ENCODE data around the gene HMOX1.

The HMOX1 gene, protein sequence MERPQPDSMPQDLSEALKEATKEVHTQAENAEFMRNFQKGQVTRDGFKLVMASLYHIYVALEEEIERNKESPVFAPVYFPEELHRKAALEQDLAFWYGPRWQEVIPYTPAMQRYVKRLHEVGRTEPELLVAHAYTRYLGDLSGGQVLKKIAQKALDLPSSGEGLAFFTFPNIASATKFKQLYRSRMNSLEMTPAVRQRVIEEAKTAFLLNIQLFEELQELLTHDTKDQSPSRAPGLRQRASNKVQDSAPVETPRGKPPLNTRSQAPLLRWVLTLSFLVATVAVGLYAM

DNA sequence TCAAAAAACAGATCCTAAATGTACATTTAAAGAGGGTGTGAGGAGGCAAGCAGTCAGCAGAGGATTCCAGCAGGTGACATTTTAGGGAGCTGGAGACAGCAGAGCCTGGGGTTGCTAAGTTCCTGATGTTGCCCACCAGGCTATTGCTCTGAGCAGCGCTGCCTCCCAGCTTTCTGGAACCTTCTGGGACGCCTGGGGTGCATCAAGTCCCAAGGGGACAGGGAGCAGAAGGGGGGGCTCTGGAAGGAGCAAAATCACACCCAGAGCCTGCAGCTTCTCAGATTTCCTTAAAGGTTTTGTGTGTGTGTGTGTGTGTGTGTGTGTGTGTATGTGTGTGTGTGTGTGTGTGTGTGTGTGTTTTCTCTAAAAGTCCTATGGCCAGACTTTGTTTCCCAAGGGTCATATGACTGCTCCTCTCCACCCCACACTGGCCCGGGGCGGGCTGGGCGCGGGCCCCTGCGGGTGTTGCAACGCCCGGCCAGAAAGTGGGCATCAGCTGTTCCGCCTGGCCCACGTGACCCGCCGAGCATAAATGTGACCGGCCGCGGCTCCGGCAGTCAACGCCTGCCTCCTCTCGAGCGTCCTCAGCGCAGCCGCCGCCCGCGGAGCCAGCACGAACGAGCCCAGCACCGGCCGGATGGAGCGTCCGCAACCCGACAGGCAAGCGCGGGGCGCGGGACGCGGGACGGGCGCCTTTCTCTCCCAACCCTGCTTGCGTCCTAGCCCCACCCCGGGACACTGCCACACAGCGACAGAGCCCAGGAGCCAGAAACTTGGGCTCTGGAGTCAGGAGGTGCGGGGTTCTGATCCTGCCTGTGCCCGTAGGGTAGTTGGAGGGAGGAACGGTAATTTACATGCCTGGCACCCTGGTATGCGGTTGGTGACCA is at the start of gene HMOX1:
Gene HMOX1, plus strand, starts transcription at position 560 of the 887 bp plus-strand sequence. Its CDS starts 78 bp downstream, at position 638.
- DNase-seq: peak; percentile 30 to 91 (median 73)

DNA sequence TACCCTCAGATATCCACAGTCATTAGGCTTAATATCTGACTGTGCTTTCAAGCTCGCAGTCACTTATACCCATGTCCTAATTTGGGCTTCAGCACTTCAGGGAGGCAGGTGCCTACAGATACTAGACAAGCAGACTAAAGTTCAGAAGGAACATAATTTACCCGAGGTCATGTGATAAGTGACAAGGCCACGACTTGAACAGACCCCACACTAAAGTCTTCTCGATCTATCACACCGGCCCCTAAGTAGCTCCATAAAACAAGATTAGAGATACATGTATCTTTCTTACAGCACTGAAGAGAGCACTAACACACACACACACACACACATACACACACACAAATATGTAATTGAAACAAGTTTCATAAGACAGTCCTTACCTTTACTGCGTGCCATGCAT is 48.6 kb upstream of the HMOX1 start:
- DNase-seq: no peak

DNA sequence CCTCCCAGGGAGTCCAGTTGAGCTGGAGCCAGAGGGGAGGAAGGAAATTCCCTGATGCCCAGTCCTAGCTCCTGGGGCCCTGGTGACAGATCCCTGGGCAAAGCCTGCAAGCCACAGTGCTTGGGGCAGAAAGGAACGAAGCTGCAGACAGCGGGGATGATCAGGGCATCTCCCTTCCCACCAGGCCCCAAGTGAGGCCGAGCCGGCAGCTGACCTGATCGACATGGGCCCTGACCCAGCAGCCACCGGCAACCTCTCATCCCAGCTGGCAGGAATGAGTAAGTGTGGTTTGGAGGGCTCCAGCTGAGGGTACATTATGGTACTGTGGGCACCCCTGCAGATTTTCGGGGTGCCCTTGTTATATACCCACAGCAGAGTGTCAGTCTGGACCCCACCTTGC is 47.7 kb upstream of the HMOX1 start:
- DNase-seq: no peak

DNA sequence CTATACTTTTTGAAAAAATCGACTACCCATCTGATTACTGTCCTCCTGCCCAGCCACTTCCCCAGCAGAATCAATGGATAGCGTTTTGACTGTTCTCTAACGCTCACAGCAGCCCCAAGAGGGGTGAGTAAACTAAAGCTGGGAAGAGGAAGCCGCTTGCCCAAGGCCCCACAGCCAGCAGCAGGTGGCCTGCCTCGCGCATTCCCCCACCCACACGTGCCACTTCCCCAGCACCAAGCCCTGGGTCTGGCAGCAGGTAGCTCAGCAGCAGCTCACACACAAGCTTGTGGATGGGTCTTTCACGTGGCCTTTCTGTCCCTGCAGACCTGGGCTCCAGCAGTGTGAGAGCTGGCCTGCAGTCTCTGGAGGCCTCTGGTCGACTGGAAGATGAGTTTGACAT is 46.9 kb upstream of the HMOX1 start:
- no peak for DNase-seq

DNA sequence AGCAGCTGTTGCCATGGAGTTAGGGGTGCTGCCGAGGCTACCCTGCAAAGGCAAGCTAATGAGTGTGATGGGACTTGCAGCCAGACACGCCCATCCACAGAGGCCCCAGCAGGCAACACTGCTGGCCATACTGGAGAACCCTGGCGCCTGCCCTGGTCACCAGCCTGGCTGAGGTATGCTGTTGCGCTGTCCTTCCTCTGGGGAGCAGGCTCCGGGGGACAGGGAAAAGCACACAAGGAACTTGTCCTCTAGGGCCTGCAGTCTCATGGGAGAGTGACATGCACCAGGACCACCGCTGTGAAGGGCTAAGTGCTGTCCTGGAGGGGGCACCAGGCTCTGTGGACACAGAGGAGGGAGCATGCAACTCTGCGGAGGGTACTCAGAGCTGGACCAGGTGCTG is 45.4 kb upstream of the HMOX1 start:
- no peak for DNase-seq

DNA sequence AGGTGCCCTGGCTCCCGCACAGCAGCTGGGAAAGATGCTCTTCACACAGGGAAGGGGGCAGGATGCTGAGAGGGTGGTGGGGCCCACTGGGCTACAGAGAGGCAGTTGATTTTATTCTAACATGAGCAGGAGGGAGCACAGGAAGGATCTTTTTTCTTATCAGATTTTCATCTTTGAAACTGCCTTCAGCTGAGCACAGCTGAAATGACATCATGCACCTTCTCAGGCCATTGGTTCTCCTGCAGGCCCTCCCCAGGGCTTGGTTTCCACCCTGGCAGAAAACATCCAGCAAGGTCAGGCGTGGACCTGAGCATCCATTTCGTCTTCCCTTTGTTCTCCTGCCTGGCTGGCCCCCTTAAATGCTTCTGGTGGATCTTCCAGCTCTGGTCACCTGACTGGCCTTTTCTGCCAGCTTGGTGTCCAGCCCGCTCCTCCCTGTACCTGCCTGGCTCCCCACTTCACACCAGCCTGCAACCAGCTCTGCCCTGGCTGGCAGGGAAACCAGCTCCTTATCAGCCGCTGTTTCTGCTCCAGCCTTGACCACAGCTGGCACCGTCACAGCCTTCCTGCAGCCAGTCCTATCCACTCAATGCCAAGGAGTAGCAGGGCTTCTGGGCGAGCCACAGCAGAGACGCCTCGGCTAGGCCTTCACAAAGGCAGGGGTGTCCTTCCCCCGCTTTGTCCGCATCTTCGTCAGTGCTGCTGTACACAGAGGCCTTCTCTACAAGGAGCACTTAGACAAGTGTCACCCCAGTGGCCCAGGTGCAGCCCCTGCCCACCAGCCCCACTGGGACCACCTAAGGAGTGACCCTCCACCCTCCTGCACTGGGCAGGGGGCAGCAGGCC is 44.7 kb upstream of the HMOX1 start:
- DNase-seq: no peak

DNA sequence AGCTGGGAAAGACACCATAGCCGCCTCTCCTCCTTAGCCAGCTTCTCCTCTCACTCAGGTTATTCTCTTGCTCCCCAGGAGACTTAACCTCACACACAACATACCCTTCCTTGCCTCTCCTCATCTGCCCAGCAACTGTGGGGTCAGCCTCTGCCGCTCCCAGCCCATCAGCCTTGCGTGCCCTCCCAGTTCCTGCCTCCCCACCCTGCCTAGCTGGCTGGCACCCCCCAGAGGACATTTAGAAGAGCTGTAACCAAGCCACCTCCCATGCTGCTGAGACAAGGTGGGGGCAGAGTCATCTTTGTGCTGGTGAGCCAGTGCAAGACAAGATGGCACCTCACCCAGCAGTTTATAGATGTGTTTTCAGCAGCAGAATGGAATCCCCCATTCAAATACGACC is 43.0 kb upstream of the HMOX1 start:
- DNase-seq: no peak

DNA sequence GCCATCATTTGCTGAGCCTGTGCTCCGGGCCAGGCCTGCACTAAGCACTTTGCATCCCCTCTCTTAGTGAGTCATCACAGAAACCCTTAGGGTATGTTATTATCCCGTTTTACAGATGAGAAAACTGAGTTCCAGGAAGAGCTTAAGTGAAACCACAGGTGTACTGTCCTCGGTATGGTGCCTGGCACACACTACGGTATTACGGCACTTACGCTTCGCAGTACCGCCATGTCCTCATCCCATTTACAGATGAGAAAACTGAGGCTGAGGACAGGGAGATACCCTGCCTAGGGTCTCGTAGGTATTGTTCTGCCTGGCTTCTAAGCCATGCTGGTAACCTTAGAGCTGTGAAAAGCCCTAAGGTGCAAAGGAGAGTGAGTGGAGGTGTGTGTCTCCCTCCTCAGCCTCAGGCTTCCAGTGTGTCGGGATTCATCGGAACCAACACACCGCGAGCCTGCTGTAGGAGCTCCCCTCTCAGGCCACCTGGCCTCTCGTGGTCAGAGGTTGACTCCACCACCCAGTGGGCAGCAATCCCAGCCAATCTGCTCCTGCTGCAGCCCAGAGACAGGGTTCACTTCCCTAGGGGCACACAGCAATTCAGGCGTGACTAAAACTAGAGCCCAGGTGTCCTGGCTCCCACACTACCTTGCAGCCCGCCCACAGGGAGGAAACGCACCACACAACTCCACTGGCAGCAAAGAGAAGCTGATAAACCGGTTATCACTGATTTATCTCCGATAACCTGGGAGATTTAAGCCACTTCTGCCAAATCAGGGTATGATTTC is 39.6 kb upstream of the HMOX1 start:
- DNase-seq: no peak

DNA sequence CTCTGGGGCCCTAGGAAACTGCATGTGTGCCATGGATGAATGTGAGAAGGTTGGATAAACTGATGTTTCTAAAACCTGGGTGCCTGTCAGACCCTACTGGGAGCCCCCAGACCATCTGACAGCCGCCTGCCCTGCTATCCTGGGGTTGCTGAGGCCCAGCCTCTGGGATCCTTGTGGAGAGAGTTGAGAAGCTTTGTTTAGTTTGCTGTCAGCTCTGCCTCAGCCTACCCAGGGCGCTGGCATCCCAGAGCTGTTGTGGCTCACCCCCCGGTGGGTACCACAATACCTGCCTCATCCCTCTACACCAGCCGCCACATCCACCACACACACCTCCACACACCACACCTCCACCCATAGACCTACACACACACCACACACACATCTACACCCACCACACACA is 38.5 kb upstream of the HMOX1 start:
- no peak for DNase-seq

DNA sequence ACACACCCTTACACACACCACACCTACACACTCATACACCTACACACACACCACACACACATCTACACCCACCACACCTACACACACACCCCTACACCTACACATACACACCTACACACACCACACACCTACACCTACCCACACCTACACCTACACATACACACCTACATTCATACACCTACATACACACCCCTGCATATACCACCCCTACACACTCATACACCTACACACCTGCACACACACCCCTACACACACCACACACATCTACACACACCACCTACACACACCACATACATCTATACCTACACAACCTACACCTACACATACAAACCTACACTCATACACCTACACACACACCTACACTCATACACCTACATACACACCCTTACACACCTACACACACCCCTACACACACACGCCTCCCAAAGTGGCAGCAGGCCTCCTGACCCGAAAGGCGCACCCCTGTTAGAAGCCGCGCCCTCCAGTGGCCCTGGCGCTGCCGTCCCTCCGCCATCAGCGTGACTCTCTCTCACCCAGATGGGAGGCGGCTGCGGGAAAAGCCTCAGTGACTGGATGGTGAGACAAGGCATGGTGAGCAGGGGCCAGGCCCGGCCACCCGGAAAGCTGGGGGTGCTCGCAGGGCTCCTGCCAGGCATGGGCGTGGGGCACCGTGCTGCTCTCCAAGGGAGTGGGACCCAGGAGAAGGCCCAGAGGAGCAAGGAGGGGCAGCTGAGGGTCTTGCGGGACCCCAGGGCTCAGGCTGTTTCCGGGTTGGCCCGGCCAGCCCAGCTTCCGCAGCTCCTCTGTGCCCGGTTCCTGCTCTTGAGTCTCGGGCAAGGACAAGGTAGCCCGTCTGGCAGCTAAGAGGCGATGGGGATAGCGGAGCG is 37.0 kb upstream of the HMOX1 start:
- peak in 1 of 56 donors; percentile 19 for DNase-seq

DNA sequence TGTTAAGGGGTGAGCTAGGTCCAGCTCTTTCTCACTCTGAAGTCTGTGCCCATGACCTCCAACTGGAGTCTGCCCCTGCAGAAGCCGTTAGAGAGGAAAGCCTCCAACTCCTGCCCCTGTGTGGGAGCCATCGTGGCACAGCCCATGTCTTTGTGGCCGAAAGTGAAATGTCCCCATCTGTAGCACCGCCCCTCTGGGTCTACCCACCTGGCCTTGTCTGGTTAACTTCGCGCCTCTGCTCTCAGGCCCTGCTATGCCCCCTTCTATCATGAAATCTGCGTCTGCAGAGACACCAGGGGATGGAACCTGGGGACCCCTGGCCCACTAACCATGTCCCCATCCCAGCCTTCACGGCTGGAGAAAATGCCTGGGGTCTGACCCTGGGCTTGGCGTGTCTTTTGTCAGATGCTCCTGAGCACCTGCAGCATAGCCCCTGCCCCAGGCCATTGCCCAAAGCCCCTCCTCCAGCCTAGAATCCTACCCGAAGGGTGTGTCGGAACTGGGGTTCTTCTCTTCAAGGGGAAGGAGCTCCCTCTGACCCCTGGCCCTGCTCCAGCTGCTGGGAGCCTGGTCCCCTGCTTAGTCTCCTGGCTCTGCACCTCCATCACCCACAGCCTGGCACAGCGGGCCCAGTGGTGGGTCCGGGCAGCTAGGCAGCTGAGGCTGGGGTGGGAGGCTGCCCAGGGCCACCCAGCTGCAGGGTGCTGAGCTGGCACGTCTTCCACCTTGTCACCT is 35.8 kb upstream of the HMOX1 start:
- DNase-seq: no peak

DNA sequence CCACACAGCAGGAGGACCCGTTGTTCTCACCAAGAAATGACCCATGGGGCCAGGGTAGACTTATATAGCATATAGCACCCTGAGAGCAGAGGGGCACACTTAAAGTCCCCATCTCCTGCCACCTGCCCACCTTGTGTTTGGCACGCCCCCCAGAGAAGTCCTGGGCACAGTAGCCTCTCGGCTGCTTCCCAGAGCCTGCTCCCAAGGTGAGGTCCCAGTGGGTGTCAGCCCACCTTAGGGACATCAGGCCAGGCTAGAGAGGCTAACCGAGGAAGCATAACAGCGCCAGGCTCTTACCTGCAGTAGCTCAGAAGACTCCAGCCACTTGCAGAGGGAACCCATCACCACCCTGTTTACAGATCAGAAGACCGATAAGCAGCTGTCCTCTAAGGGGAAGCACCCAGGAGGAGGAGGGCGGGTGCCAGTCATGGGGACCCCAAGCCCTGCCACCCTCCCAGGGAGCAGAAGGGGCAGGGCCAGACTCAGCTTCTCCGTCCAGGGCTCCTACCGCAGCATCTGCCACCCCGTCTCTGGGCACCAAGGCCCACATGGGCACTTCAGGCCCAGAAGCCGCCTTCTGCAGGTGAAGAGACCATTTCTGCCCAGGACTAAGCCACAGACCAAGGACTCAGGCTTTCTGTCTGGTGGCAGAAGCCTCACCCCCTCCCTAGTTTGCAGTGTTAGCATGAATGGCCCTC is 34.9 kb upstream of the HMOX1 start:
- no peak for DNase-seq

DNA sequence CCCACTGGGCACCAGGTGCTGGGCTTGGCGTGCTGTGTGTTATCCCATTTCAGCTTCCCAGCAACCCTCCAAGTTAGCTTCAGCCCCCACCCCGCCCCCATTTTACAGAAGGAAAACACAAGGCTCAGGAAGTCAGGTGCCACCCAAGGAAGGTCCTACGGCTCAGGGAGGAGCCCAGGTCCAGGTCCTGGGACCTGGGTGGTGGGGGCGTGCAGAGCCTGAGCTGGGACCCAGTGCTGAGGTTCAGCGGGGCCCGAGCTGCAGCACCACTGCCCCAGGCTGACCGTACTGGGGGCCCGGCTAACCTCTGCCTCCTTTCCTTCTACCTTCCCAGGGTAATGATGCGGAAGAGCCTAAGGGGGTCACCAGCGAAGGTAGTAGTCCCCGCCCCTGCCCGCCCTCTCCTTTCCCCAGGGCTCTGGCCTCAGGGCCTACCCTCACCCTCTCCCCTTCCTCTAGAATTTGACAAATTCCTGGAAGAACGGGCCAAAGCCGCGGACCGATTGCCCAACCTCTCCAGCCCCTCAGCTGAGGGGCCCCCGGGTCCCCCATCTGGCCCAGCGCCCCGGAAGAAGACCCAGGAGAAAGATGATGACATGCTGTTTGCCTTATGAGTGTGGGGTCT is 34.2 kb upstream of the HMOX1 start:
- DNase-seq: no peak

DNA sequence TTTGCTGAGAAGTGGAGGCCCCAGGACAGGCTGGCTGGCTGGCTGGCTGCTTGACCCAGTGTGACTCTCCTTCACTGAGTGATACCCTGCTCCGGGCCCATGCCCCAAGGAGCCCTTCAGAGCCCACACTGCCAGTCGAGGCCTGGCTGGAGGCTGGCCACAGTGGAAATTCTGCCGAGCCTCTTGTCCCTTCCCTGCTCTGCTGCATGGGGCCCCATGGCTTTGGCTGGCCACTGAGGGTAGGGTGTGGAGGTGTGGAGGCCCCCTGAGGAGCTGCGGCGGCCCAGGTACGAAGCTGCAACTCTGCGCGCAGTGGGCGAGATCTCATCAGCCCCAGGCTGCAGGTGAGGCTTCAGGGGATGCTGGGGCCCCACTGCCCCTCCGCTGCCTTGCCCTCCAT is 33.4 kb upstream of the HMOX1 start:
- no peak for DNase-seq

DNA sequence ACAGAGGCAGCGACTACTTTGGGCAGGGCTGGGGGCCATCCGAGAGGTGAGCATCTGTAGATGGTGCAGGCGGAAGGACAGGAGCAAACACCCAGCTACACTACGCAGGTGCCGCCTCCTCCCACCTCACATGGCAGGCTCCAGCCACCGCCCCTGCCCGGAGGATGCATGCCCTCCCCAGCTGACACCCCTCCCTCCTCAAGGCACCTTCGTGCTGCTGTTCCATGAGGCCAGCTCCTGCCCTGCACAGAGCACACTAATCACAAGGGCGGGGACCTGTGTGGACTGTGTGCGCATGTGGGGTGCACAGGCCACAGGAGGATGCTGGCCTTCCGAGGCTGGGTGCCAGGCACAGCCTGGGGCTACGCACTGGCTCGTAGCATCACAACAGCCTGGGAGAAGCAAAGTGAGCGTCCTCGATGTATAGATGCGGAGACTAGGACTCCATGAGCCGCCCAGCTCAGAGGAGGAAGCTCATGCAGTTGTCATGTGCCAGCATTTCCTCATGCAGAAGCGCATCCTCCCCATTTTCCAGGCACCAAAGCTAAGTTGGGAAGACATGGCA is 32.8 kb upstream of the HMOX1 start:
- no peak for DNase-seq

DNA sequence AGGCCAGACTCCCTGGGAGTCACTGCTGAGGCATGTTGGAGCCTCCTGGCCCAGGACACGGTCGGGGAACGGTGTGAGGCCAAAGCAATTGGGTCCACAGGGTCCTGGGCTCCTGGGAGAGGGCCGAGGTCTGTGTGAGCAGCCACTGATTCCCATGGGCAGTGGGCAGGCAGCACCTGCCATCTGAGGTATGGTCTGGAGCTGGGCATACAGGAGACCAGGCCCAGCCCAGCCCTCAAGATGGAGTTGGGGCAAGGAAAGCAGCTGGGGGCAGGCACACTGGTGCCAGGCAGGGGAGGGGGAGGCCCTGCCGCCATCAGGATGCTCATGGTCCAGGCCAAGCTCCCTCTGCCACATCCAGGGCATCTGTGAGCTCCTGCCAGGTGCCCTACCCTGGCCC is 32.2 kb upstream of the HMOX1 start:
- no peak for DNase-seq

DNA sequence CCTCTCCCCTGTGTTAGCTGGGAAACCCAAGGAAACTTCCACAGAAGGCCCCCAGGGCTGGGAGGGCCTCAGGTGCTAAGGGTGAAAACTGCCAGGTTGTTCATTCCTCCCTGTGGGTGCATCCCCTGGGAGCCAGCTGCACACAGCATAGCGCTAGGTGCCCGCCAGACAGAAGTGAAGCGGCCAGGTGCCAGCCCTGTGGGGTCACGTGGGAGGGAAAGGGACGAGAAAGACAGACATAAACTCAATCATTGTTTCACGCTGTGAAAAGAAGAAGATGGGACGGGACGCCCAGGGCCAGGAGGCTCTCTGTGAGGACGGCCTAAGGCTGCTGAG is 31.6 kb upstream of the HMOX1 start:
- peak in 1 of 56 donors; percentile 50 for DNase-seq
